Endodermal cell (in vitro differentiated cells): Measurements from ENCODE around the gene MED14. TPM values are rescaled to one million over a fixed set of nuclear protein-coding genes. Genes with fewer than 3 reads are reported as not detected.

ENCODE experiments used
- DNase-seq: peaks from one replicate; pipeline ENCODE4 v3.0.0-alpha.2; 2017
- H3K27ac ChIP-seq: 2 replicates; pipeline ENCODE4 v1.5.1; 2013; ENCODE audit warnings: mild to moderate bottlenecking, low read depth, low read length, moderate library complexity
- H3K27me3 ChIP-seq: 2 replicates; pipeline ENCODE4 v1.6.1; 2013; ENCODE audit warnings: mild to moderate bottlenecking, low read length, moderate library complexity; ENCODE audit not compliant: insufficient read depth, control insufficient read depth, poor library complexity, severe bottlenecking
- H3K36me3 ChIP-seq: 2 replicates; pipeline ENCODE4 v1.7.0; 2013; ENCODE audit warnings: mild to moderate bottlenecking, low read length, moderate library complexity; ENCODE audit not compliant: control insufficient read depth, insufficient read depth
- H3K4me1 ChIP-seq: one replicate; pipeline ENCODE4 v1.7.0; 2013; ENCODE audit warnings: low read length; ENCODE audit not compliant: control insufficient read depth, insufficient read depth
- H3K4me3 ChIP-seq: 2 replicates; pipeline ENCODE4 v1.5.1; 2013; ENCODE audit warnings: mild to moderate bottlenecking, low read length, moderate library complexity
- H3K9ac ChIP-seq: 2 replicates; pipeline ENCODE4 v1.6.1; 2013; ENCODE audit warnings: mild to moderate bottlenecking, low read length, moderate library complexity; ENCODE audit not compliant: poor library complexity, severe bottlenecking; ENCODE audit errors: extremely low read depth
- H3K9me3 ChIP-seq: 2 replicates; pipeline ENCODE4 v1.6.1; 2013; ENCODE audit warnings: mild to moderate bottlenecking, low read length, moderate library complexity; ENCODE audit not compliant: control insufficient read depth
- H3K27ac Mint-ChIP-seq: 2 replicates; pipeline ENCODE4 v1.8.0; 2020; ENCODE audit warnings: mixed read lengths
- H3K27me3 Mint-ChIP-seq: 2 replicates; pipeline ENCODE4 v1.8.0; 2021; ENCODE audit warnings: mild to moderate bottlenecking, mixed read lengths; ENCODE audit not compliant: insufficient read depth
- H3K36me3 Mint-ChIP-seq: 2 replicates; pipeline ENCODE4 v1.8.0; 2020; ENCODE audit warnings: low read depth, mixed read lengths
- H3K4me1 Mint-ChIP-seq: 2 replicates; pipeline ENCODE4 v1.8.0; 2020; ENCODE audit warnings: mixed read lengths
- H3K4me3 Mint-ChIP-seq: 2 replicates; pipeline ENCODE4 v1.8.0; 2020; ENCODE audit warnings: mild to moderate bottlenecking, moderate library complexity, mixed read lengths
- H3K9me3 Mint-ChIP-seq: 2 replicates; pipeline ENCODE4 v1.8.0; 2020; ENCODE audit warnings: mild to moderate bottlenecking, mixed read lengths
- whole genome bisulfite sequencing, 2 experiments: methylation state at CpG; one replicate each; pipeline versions ENCODE4 v1.1.5 to v1.1.7; 2013; ENCODE audit warnings: missing lambda C conversion rate in 2 of 2, mixed read lengths in 1 of 2; ENCODE audit not compliant: insufficient coverage in 1 of 2, insufficient read length in 1 of 2; 5-methylcytosine and 5-hydroxymethylcytosine counted together
- total RNA-seq, 2 donors: library from RNA; stranded (reverse); fragmentation: NEBNext Ultra II Directional in 1 of 2; extraction: Animal tissue kit (Norgen Biotek cat#: 25700) in 1 of 2; gene quantifications; 2 replicates in 1 of 2; 3 replicates in 1 of 2; pipeline ENCODE4 v1.2.1, GENCODE V29; 2021
- TF ChIP-seq, protein P1 (sequence below): fragments of 200-600 bp; sonication (generic); conservative IDR thresholded peaks from 2 replicates; pipeline ENCODE4 v1.5.0; 2021; ENCODE audit warnings: antibody characterized with exemption, mild to moderate bottlenecking

MED14 gene
- total RNA-seq, 2 donors from 2014 or later, result 50.4 to 53.4 TPM

DNA sequence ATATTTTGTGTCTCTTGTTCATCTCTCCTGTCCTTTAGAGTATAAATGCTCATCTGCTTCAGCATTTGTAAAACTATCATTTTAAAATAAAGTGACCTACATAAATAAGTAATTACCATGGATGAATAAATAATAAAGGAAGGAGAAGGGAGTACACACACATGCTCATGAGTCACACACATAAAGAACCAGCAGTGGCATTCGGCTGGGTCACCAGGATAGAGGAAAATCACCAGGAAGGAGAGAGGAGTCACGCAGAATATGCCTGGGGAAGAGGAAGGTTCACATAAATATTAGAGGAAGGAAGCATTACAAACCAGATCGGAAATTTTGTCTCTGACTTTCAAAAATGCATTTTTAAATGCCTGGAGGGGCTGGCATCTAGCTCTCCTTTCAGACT lies 38.5 kb upstream of the MED14 start:
- Mint-ChIP-seq H3K36me3 (no peaks in the 10 kb centered on the region), H3K4me1 (no peaks in the 10 kb centered on the region), H3K27me3 (peaks cover 1% of the 10 kb centered on the region), H3K27ac (no peak overlapping the region), H3K9me3 (peaks cover 9% of the 10 kb centered on the region), H3K4me3 (no peak overlapping the region)
- no peaks in the 10 kb centered on the region for H3K4me1 ChIP-seq
- no peak for DNase-seq
- H3K9me3 ChIP-seq, result no peaks in the 10 kb centered on the region
- no peaks in the 10 kb centered on the region for H3K36me3 ChIP-seq
- no peak overlapping the region for H3K9ac ChIP-seq
- WGBS, 2 experiments, result 98% methylated on average over 3 of the region's 3 CpGs; no CpG with 5 or more reads in 1 of the 2 experiments
- TF ChIP-seq, protein P1, sequence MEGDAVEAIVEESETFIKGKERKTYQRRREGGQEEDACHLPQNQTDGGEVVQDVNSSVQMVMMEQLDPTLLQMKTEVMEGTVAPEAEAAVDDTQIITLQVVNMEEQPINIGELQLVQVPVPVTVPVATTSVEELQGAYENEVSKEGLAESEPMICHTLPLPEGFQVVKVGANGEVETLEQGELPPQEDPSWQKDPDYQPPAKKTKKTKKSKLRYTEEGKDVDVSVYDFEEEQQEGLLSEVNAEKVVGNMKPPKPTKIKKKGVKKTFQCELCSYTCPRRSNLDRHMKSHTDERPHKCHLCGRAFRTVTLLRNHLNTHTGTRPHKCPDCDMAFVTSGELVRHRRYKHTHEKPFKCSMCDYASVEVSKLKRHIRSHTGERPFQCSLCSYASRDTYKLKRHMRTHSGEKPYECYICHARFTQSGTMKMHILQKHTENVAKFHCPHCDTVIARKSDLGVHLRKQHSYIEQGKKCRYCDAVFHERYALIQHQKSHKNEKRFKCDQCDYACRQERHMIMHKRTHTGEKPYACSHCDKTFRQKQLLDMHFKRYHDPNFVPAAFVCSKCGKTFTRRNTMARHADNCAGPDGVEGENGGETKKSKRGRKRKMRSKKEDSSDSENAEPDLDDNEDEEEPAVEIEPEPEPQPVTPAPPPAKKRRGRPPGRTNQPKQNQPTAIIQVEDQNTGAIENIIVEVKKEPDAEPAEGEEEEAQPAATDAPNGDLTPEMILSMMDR, result no peak
- no peak overlapping the region for H3K27ac ChIP-seq
- H3K4me3 ChIP-seq, result no peak overlapping the region
- no peaks in the 10 kb centered on the region for H3K27me3 ChIP-seq

DNA sequence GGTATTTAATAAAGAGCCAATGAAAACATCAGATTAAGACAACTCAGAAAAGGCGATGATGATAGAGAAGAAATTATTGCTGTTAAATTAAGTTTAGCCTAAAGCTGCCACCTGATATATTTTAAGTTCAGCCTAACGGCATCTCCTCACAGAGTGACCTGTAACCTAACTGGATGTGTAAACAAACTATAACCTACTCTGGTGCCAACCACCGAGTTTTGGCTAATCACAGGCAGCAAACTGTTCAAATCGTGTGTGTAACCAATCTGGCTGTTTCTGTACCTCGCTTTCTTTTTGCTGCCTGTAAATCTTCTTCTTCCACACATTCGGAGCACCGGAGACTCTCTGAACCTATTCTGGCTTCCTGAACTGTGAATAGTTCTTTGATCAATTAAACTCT lies 37.8 kb upstream of the MED14 start:
- Mint-ChIP-seq H3K9me3 (peaks cover 4% of the 10 kb centered on the region), H3K27me3 (no peaks in the 10 kb centered on the region), H3K36me3 (no peaks in the 10 kb centered on the region), H3K27ac (no peak overlapping the region), H3K4me1 (no peaks in the 10 kb centered on the region), H3K4me3 (no peak overlapping the region)
- no peak overlapping the region for H3K4me3 ChIP-seq
- H3K27me3 ChIP-seq, result no peaks in the 10 kb centered on the region
- H3K36me3 ChIP-seq, result no peaks in the 10 kb centered on the region
- 82 to 85% methylated on average over 2 to 4 of the region's 7 CpGs for WGBS, 2 experiments
- H3K9ac ChIP-seq, result no peak overlapping the region
- H3K4me1 ChIP-seq, result no peaks in the 10 kb centered on the region
- H3K27ac ChIP-seq, result no peak overlapping the region
- no peak for DNase-seq
- TF ChIP-seq, protein P1, result no peak
- no peaks in the 10 kb centered on the region for H3K9me3 ChIP-seq

DNA sequence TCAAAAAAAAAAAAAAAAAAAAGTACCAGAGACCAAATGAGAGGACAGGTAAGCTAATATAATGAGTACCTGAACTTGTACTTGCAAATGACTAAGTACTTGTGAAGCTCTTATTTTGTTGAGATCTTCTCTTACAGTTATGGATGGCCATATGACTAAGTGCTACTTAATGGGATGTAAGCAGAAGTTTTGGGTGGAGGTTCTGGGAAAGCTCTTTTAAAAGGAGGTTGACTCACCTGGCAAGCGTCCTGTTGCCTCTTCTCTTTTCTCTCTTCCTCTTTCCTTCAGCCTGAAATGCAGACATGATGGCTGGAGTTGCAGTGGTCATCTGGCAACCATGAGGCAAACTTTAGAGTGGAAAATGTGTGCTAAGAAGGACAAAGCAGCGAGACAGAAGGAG lies 36.9 kb upstream of the MED14 start:
- no peak overlapping the region for H3K4me3 Mint-ChIP-seq
- Histone ChIP-seq H3K27ac (no peak overlapping the region), H3K36me3 (no peaks in the 10 kb centered on the region), H3K4me1 (no peaks in the 10 kb centered on the region), H3K4me3 (no peak overlapping the region), H3K9ac (no peak overlapping the region), H3K9me3 (no peaks in the 10 kb centered on the region), H3K27me3 (no peaks in the 10 kb centered on the region)
- 87 to 100% methylated on average over 1 to 2 of the region's 2 CpGs for WGBS, 2 experiments
- H3K27me3 Mint-ChIP-seq, result no peaks in the 10 kb centered on the region
- TF ChIP-seq, protein P1, result no peak
- peaks cover 8% of the 10 kb centered on the region for H3K9me3 Mint-ChIP-seq
- DNase-seq, result no peak
- no peaks in the 10 kb centered on the region for H3K4me1 Mint-ChIP-seq
- no peak overlapping the region for H3K27ac Mint-ChIP-seq
- no peaks in the 10 kb centered on the region for H3K36me3 Mint-ChIP-seq
